Measurements from ENCODE around the gene CLEC9A.

DNA sequence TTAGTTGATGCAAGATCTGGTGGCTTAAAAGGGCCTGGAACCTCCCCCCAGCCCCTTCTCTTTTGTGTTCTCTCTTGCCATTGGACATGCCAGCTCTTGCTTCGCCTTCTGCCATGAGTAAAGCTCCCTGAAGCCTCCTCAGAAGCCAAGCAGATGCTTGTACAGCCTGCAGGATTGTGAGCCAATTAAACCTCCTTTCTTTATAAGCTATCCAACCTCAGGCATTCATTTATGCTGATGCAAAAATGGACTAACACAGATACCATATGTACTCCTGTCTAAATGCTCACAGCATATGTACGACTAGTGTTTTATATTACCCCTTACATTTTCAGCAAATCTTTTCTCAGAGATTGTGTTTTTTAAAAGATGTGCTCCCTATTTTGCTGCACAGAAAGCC, 41.6 kb downstream of the CLEC9A start:
- TF ChIP-seq, protein P1, sequence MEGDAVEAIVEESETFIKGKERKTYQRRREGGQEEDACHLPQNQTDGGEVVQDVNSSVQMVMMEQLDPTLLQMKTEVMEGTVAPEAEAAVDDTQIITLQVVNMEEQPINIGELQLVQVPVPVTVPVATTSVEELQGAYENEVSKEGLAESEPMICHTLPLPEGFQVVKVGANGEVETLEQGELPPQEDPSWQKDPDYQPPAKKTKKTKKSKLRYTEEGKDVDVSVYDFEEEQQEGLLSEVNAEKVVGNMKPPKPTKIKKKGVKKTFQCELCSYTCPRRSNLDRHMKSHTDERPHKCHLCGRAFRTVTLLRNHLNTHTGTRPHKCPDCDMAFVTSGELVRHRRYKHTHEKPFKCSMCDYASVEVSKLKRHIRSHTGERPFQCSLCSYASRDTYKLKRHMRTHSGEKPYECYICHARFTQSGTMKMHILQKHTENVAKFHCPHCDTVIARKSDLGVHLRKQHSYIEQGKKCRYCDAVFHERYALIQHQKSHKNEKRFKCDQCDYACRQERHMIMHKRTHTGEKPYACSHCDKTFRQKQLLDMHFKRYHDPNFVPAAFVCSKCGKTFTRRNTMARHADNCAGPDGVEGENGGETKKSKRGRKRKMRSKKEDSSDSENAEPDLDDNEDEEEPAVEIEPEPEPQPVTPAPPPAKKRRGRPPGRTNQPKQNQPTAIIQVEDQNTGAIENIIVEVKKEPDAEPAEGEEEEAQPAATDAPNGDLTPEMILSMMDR (IDR thresholded peaks at IDR 0.05; ENCODE audit: insufficient read depth, low read depth, low read length) = no peak
- TF ChIP-seq EZH2 (IDR thresholded peaks at IDR 0.05; ENCODE audit: insufficient read depth, low read length) = no peak

Measured in astrocyte (in vitro differentiated cells and primary cell).